NCI-H187 (cell line): Measurements from ENCODE around the gene JPT2.

Source experiments
- DNase-seq, 2 experiments: peaks; one replicate each; lab custom pipeline; 2025; lab: John Stamatoyannopoulos, UW

Gene JPT2

GRCh38 chr16:1734816-1735215 is 56.7 kb downstream of the JPT2 start:
- DNase-seq, result no peak

GRCh38 chr16:1740234-1740633 is 62.2 kb downstream of the JPT2 start:
- DNase-seq, result no peak

- DNase-seq, result no peak
These were observed 62.9 kb downstream of the JPT2 start for GRCh38 chr16:1740781-1741490.

- no peak for DNase-seq
These were observed 63.6 kb downstream of the JPT2 start for GRCh38 chr16:1741553-1742165.

- DNase-seq, result no peak
These were observed 65.6 kb downstream of the JPT2 start for GRCh38 chr16:1743376-1744337.

GRCh38 chr16:1744338-1744840 is 66.3 kb downstream of the JPT2 start:
- DNase-seq, result no peak

- DNase-seq, result no peak
These were observed 67.3 kb downstream of the JPT2 start for GRCh38 chr16:1745181-1745899.

- no peak for DNase-seq
These were observed 68.0 kb downstream of the JPT2 start for GRCh38 chr16:1745900-1746692.

- no peak for DNase-seq
These were observed 68.7 kb downstream of the JPT2 start for GRCh38 chr16:1746693-1747195.

GRCh38 chr16:1747934-1748333 is 69.9 kb downstream of the JPT2 start:
- DNase-seq, result no peak

GRCh38 chr16:1749152-1750117 is 71.4 kb downstream of the JPT2 start:
- no peak for DNase-seq
